A673 (cell line): ENCODE results near the gene GRAP2. TPM values are rescaled to one million over a fixed set of nuclear protein-coding genes. Genes with fewer than 3 reads are reported as not detected.
"Not testable (repeated sequence)": the region's sequence is repeated elsewhere in the genome, so short reads cannot be mapped to it uniquely, and the experiment has no call there.

Experiments used
- BruUV-seq: library from RNA; stranded (reverse); fragments of 400-500 nt; replicated peaks from 2 replicates; lab custom pipeline; 2021; lab: Mats Ljungman, UMichigan
- CTCF ChIA-PET: fragments of 300-600 bp; sonication (Branson Sonifier 250); formaldehyde crosslinking; loops from one replicate; lab custom pipeline; 2022; ENCODE audit warnings: antibody characterized with exemption; lab: Charles Lee
- POLR2A ChIA-PET: fragments of 300-600 bp; sonication (Branson Sonifier 250); formaldehyde crosslinking; loops from one replicate; lab custom pipeline; 2022; ENCODE audit warnings: antibody characterized with exemption; ENCODE audit not compliant: low non-redundant PET; lab: Charles Lee
- DNase-seq: peaks from one replicate; pipeline ENCODE4 v3.0.0-alpha.2; 2015; ENCODE audit warnings: low spot score
- H3K27ac ChIP-seq: fragments of 200-600 bp; sonication (generic); 2 replicates; pipeline ENCODE4 v1.5.1; 2016; ENCODE audit warnings: mixed run types, low read depth, mild to moderate bottlenecking, mixed read lengths, antibody characterized with exemption, low read length; ENCODE audit not compliant: poor library complexity, severe bottlenecking
- H3K27me3 ChIP-seq: fragments of 200-600 bp; sonication (generic); replicated peaks from 2 replicates; pipeline ENCODE4 v1.6.1; 2017; ENCODE audit warnings: mixed run types, low read depth, mild to moderate bottlenecking, mixed read lengths, antibody characterized with exemption, low read length; ENCODE audit not compliant: insufficient read depth, poor library complexity
- H3K36me3 ChIP-seq: fragments of 200-600 bp; sonication (generic); 2 replicates; pipeline ENCODE4 v1.6.1; 2016; ENCODE audit warnings: mixed run types, mild to moderate bottlenecking, mixed read lengths, antibody characterized with exemption, low read length; ENCODE audit not compliant: insufficient read depth, poor library complexity, severe bottlenecking
- H3K4me1 ChIP-seq: fragments of 200-600 bp; sonication (generic); 2 replicates; pipeline ENCODE4 v1.6.1; 2017; ENCODE audit warnings: mixed run types, mild to moderate bottlenecking, mixed read lengths, antibody characterized with exemption, low read length; ENCODE audit not compliant: insufficient read depth, poor library complexity, severe bottlenecking
- H3K4me3 ChIP-seq: fragments of 200-600 bp; sonication (generic); 2 replicates; pipeline ENCODE4 v1.5.1; 2016; ENCODE audit warnings: low read depth, mixed run types, mild to moderate bottlenecking, mixed read lengths, low read length; ENCODE audit not compliant: poor library complexity, severe bottlenecking
- H3K9me3 ChIP-seq: fragments of 200-600 bp; sonication (generic); 2 replicates; pipeline ENCODE4 v1.6.1; 2016; ENCODE audit warnings: mixed run types, low read depth, mild to moderate bottlenecking, mixed read lengths, antibody characterized with exemption, low read length; ENCODE audit not compliant: poor library complexity, severe bottlenecking
- EZH2 ChIP-seq: fragments of 200-600 bp; sonication (generic); IDR thresholded peaks from 2 replicates; pipeline ENCODE4 v1.6.1; 2017; ENCODE audit warnings: borderline replicate concordance, low read depth, mild to moderate bottlenecking, mixed read lengths, antibody characterized with exemption, low read length; ENCODE audit not compliant: poor library complexity, severe bottlenecking
- intact Hi-C: fragments of 100-400 bp; cut with micrococcal nuclease; formaldehyde crosslinking; loops from one replicate; pipeline ENCODE4 v1.10.0; 2022; ENCODE audit not compliant: unreplicated experiment
- total RNA-seq: library from RNA; stranded (reverse); gene quantifications from 2 replicates; pipeline ENCODE4 v1.2.3, GENCODE V29; 2021
- TF ChIP-seq, protein P1 (sequence below): fragments of 300-800, 200-600 bp; sonication (generic); conservative IDR thresholded peaks from 2 replicates; pipeline ENCODE4 v1.5.1; 2017; ENCODE audit warnings: low read depth, mild to moderate bottlenecking, antibody characterized with exemption, low read length, moderate library complexity, mixed read lengths

The GRAP2 gene
- total RNA-seq, 1 experiment from 2014 or later: not detected

DNA sequence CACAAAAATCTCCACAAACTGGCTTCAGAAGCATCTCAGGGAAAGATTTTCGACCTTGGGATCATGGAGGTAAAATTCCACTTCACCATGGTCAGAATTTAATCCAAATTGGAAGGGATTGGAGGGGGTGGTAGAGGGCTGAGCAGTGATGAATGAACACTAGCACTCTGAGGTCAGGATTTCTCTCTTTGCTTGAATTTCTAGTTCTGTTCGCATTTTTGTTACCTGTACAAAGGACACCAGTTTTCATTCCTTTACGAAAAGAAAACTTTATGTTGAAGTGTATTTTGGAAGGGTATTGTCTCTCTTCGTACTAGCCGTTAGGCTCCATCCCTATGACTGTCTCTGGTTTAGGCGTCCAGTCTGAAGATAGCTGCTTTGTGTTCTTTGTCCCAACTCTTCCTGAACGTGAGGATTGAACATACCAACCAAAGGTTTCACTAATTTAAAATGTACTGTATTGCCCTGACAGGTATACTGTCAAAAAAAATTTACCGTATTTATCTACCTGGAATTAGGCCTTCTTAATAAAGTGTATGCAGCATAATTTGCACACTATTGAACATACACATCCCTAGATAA lies 772 bp downstream of the GRAP2 start:
- H3K27me3 ChIP-seq: peaks cover 36% of the 10 kb centered on the region
- H3K4me1 ChIP-seq: no peaks in the 10 kb centered on the region
- no peak overlapping the region for H3K27ac ChIP-seq
- no peak for DNase-seq
- no peaks in the 10 kb centered on the region for H3K36me3 ChIP-seq
- intact Hi-C loops: no loop called here
- CTCF ChIA-PET: no interaction called here
- no peak overlapping the region for H3K4me3 ChIP-seq
- H3K9me3 ChIP-seq: no peaks in the 10 kb centered on the region
- POLR2A ChIA-PET: no interaction called here
- no TSS peak for BruUV-seq
- no peak for TF ChIP-seq EZH2
- TF ChIP-seq, protein P1, sequence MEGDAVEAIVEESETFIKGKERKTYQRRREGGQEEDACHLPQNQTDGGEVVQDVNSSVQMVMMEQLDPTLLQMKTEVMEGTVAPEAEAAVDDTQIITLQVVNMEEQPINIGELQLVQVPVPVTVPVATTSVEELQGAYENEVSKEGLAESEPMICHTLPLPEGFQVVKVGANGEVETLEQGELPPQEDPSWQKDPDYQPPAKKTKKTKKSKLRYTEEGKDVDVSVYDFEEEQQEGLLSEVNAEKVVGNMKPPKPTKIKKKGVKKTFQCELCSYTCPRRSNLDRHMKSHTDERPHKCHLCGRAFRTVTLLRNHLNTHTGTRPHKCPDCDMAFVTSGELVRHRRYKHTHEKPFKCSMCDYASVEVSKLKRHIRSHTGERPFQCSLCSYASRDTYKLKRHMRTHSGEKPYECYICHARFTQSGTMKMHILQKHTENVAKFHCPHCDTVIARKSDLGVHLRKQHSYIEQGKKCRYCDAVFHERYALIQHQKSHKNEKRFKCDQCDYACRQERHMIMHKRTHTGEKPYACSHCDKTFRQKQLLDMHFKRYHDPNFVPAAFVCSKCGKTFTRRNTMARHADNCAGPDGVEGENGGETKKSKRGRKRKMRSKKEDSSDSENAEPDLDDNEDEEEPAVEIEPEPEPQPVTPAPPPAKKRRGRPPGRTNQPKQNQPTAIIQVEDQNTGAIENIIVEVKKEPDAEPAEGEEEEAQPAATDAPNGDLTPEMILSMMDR: no peak

DNA sequence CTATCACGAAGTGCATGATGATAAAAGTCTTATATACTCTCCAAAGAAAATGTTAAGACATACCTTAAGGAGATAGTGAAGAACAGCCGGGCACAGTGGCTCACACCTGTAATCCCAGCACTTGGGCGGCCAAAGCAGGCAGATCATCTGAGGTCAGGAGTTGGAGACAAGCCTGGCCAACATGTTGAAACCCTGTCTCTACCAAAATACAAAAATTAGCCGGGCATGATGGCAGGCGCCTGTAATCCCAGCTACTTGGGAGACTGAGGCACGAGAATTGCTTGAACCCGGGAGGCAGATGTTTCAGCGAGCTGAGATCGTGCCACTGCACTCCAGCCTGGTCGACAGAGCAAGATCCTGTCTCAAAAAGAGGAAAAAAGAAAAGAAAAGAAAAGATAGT lies 3.1 kb downstream of the GRAP2 start:
- CTCF ChIA-PET, BruUV-seq, H3K9me3 ChIP-seq, POLR2A ChIA-PET, H3K4me3 ChIP-seq, intact Hi-C loops, H3K4me1 ChIP-seq, H3K36me3 ChIP-seq, H3K27ac ChIP-seq, DNase-seq: not testable (repeated sequence)
- peaks cover 52% of the 10 kb centered on the region for H3K27me3 ChIP-seq

DNA sequence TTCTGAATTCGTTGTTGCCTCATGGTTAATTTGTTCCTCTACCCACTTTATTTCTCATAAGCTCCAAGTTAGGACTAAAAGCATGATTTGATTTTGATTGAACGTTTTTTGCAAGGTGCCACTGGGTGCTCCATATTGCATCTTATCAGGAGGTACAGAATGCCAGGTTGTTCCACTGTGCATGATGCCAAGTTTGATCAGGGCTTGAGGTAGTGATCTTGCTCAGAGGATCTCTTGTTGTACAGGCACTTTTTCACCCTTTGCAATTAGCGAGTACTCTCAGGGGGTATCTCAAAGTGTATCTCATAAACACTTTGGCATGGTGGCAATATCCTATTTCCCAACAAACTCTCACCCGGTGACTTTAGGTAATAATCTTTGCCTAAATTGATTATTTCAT lies 4.0 kb downstream of the GRAP2 start:
- BruUV-seq: no TSS peak
- CTCF ChIA-PET: no interaction called here
- no peak for DNase-seq
- no peak overlapping the region for H3K4me3 ChIP-seq
- POLR2A ChIA-PET: no interaction called here
- TF ChIP-seq, protein P1: no peak
- TF ChIP-seq EZH2: no peak
- no peaks in the 10 kb centered on the region for H3K9me3 ChIP-seq
- peaks cover 60% of the 10 kb centered on the region for H3K27me3 ChIP-seq
- intact Hi-C loops: no loop called here
- no peak overlapping the region for H3K27ac ChIP-seq
- no peaks in the 10 kb centered on the region for H3K36me3 ChIP-seq
- H3K4me1 ChIP-seq: no peaks in the 10 kb centered on the region

DNA sequence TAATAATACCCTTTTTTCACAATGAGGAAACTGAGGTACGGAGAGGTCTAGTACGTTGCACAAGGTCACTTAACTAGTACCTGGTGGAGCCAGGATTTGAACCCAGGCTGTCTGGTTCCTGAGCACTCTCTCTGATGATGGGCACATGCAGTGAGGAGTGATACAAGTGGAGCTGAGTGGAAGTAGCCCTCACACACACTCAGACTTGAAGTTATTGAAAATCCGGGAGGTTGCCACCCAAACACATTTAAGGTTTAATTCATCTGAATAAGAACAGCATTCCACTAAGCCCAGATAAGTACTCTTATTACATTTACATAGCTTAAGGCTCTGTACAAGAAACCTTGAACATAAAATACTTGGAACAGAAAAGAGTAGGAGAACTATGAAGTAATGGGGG lies 4.8 kb downstream of the GRAP2 start:
- Histone ChIP-seq H3K4me1 (no peaks in the 10 kb centered on the region), H3K27ac (no peak overlapping the region), H3K36me3 (no peaks in the 10 kb centered on the region), H3K9me3 (no peaks in the 10 kb centered on the region), H3K27me3 (peaks cover 57% of the 10 kb centered on the region), H3K4me3 (no peak overlapping the region)
- ChIA-PET CTCF (no interaction called here), POLR2A (no interaction called here)
- no peak for DNase-seq
- intact Hi-C loops: no loop called here
- no TSS peak for BruUV-seq
- TF ChIP-seq, protein P1: no peak
- TF ChIP-seq EZH2: no peak
